Kidney (tissue), 14 donors: ENCODE measurements around the gene TMEM205. TPM values are rescaled to one million over a fixed set of nuclear protein-coding genes. Genes with fewer than 3 reads are reported as not detected.
A peak's percentile ranks its signal among the peaks of the same experiment; 100 is the strongest.

Experiments used
- DNase-seq, 5 donors: peaks; one replicate each; pipeline ENCODE4 v3.0.0-alpha.2; 2013 to 2020
- FAIRE-seq: peaks from 2 replicates; lab custom pipeline; 2012; peaks lifted over from hg19 to GRCh38; lab: Jason Lieb, UNC
- H3K27ac ChIP-seq, 2 donors: one replicate each; pipeline ENCODE4 v1.7.0; 2013; ENCODE audit warnings: low read depth in 2 of 2, low read length in 2 of 2, inconsistent platforms in 1 of 2
- H3K27me3 ChIP-seq: one replicate; pipeline ENCODE4 v1.7.1; 2013; ENCODE audit warnings: low read length, inconsistent platforms; ENCODE audit not compliant: control insufficient read depth, insufficient read depth
- H3K36me3 ChIP-seq, 3 donors: one replicate each; pipeline versions ENCODE4 v1.7.0 to v1.7.1; 2013; ENCODE audit warnings: low read length in 3 of 3, control low read depth in 1 of 3, inconsistent platforms in 1 of 3; ENCODE audit not compliant: insufficient read depth in 3 of 3, control insufficient read depth in 2 of 3
- H3K4me1 ChIP-seq, 3 donors: one replicate each; pipeline versions ENCODE4 v1.7.0 to v1.7.1; 2013; ENCODE audit warnings: low read length in 3 of 3, inconsistent platforms in 1 of 3, low read depth in 1 of 3; ENCODE audit not compliant: control insufficient read depth in 2 of 3, insufficient read depth in 2 of 3
- H3K4me3 ChIP-seq, 3 donors: one replicate each; pipeline versions ENCODE4 v1.7.0 to v1.8.1; 2013; ENCODE audit warnings: low read length in 3 of 3, control low read depth in 1 of 3, inconsistent platforms in 1 of 3
- H3K9ac ChIP-seq, 3 donors: one replicate each; pipeline versions ENCODE4 v1.7.0 to v1.7.1; 2013; ENCODE audit warnings: low read length in 3 of 3, control low read depth in 1 of 3, inconsistent platforms in 1 of 3
- H3K9me3 ChIP-seq, 3 donors: one replicate each; pipeline versions ENCODE4 v1.7.0 to v1.7.1; 2013; ENCODE audit warnings: low read length in 3 of 3, control low read depth in 1 of 3, inconsistent platforms in 1 of 3; ENCODE audit not compliant: control insufficient read depth in 2 of 3, insufficient read depth in 1 of 3
- intact Hi-C: fragments of 100-400 bp; cut with DNase I; formaldehyde crosslinking; loops from one replicate; pipeline ENCODE4 v1.11.1; 2022
- polyA plus RNA-seq: library from polyadenylated mRNA; stranded (reverse); fragments of 350-450 nt; fragmentation: Illumina TruSeq; extraction: RNeasy Lipid Tissue Mini Kit (QIAGEN cat#74804); gene quantifications from one replicate; pipeline ENCODE4 v1.2.3, GENCODE V29; 2014; ENCODE audit warnings: low read depth, low replicate concordance; ENCODE audit not compliant: insufficient read depth
- total RNA-seq: library from RNA; stranded (reverse); fragmentation: NEBNext Ultra II Directional; extraction: Animal tissue kit (Norgen Biotek cat#: 25700); gene quantifications from one replicate; pipeline ENCODE4 v1.2.1, GENCODE V29; 2021
- TF ChIP-seq, protein P1 (sequence below): IDR thresholded peaks from 3 replicates; pipeline ENCODE4 v1.5.1; 2012; ENCODE audit warnings: mild to moderate bottlenecking, moderate library complexity, borderline replicate concordance; ENCODE audit not compliant: insufficient read depth; ENCODE audit errors: extremely low read depth
- donor health status: control.
- donor health status: control.
- donor health status: control.
- donor health status: control.
- donor health status: control.
- donor health status: DM: yes; HTN: yes; CAD: no.
- donor health status: Normal renal cell carcinoma (clear cell type).

The TMEM205 gene
- total and polyA plus RNA-seq, 2 donors from 2014 or later = 150 to 417 TPM

DNA sequence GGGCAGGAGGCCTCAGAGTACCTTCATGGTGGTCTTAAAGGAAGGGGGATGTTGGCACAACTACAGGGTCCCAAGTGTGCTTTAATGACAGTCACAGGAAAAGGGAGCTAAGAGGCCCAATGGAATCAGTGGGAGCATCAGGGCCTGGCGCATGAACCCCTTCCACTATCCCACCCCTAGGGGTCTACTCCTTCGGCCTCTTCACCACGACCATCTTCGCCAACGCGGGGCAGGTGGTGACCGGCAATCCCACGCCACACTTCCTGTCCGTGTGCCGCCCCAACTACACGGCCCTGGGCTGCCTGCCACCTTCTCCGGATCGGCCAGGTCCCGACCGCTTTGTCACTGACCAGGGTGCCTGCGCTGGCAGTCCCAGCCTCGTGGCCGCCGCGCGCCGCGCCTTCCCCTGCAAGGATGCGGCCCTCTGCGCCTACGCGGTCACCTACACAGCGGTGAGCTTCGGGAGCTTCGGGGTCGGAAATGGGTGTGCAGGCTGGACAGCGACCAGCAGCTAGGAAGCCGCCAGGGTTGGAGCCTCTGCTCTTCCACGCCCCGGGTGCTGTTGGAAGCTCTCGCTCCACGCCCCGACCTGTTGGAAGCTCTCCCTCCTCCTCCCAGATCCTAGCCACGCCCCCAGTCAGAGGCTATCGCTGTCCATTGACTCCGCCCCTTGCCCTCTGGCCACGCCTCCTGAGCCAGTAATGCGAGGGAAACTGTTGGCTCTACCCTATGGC is 15.1 kb upstream of the TMEM205 start:
- Histone ChIP-seq H3K27me3 (no peaks in the 10 kb centered on the region), H3K9me3 (no peaks in the 10 kb centered on the region), H3K27ac (no peak overlapping the region), H3K9ac (no peak overlapping the region), H3K4me1 (peaks cover 0 to 2% (median 0%) of the 10 kb centered on the region in 3 donors), H3K4me3 (no peak overlapping the region), H3K36me3 (no peaks in the 10 kb centered on the region)
- DNase-seq = peak in 4 of 5 donors; percentile 87 to 92 (median 88)
- no peak for FAIRE-seq
- TF ChIP-seq, protein P1, sequence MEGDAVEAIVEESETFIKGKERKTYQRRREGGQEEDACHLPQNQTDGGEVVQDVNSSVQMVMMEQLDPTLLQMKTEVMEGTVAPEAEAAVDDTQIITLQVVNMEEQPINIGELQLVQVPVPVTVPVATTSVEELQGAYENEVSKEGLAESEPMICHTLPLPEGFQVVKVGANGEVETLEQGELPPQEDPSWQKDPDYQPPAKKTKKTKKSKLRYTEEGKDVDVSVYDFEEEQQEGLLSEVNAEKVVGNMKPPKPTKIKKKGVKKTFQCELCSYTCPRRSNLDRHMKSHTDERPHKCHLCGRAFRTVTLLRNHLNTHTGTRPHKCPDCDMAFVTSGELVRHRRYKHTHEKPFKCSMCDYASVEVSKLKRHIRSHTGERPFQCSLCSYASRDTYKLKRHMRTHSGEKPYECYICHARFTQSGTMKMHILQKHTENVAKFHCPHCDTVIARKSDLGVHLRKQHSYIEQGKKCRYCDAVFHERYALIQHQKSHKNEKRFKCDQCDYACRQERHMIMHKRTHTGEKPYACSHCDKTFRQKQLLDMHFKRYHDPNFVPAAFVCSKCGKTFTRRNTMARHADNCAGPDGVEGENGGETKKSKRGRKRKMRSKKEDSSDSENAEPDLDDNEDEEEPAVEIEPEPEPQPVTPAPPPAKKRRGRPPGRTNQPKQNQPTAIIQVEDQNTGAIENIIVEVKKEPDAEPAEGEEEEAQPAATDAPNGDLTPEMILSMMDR = no peak
- intact Hi-C loops = no loop called here

DNA sequence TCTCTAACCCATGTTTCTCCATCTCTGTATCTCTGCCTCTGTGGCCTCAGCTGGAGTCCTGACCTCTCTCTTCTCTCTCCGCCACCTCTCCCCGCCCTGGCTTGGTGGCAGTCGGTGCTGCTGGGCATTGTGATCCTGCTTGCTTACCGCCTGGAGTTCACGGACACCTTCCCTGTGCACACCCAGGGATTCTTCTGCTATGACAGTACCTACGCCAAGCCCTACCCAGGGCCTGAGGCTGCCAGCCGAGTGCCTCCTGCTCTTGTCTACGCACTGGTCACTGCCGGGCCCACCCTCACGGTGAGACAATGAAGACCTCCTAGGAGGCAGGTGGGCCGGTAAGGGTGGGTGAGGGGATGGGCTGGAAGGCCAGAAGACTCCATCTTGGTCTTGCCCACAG is 13.4 kb upstream of the TMEM205 start:
- H3K4me3 ChIP-seq = no peak overlapping the region
- DNase-seq (no peak), FAIRE-seq (no peak)
- no peaks in the 10 kb centered on the region for H3K36me3 ChIP-seq
- intact Hi-C loops = no loop called here
- TF ChIP-seq, protein P1 = no peak
- H3K9ac ChIP-seq = no peak overlapping the region
- H3K27me3 ChIP-seq = peaks cover 2% of the 10 kb centered on the region
- no peaks in the 10 kb centered on the region for H3K9me3 ChIP-seq
- H3K4me1 ChIP-seq = peaks cover 3 to 8% (median 4%) of the 10 kb centered on the region in 3 donors
- H3K27ac ChIP-seq = no peak overlapping the region

DNA sequence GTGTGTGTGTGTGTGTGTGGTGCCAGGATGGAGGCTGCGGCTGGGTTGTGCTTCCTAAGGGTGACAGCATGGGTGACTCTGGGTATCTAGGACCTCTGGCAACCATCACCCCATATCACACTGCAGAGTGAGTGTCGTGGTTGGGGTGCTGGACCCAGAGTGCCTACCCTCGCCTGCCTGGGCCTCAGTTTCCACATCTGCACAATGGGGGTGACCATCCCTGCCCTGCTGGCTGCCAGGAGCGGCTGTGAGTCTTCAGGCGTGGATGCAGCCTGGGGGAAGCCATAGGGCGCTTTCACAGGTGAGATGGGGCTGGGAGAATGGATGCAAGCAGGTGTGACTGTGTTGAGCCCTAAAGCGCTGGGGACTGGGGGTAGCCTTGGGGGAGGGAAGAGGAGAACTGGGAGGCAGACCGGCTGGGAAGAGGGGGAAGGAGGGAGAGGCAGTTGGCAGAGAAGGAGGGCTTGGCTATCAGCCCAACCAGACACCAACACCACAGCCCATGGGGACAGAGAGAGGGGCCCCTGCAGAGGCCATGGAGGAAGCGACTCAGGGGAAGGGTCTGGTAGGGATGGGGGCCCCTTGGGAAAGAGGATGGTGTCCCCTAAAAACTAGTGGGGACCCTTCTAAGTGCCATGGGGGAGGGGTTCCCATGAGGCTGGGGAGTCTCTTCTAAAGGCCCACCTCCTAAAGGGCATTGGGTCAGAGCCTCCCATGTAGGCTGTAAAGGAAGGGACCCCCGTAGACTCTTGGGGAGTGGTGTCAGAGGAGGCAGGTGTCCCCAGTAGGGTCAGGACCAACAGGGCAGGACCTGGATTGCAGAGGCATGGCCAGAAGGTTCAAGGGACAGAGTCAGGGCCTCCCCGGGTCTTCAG is 10.8 kb upstream of the TMEM205 start:
- H3K4me1 ChIP-seq = peaks cover 3 to 8% (median 4%) of the 10 kb centered on the region in 3 donors
- H3K9me3 ChIP-seq = no peaks in the 10 kb centered on the region
- FAIRE-seq (no peak), DNase-seq (no peak)
- no peaks in the 10 kb centered on the region for H3K36me3 ChIP-seq
- intact Hi-C loops = no loop called here
- H3K9ac ChIP-seq = no peak overlapping the region
- TF ChIP-seq, protein P1 = no peak
- no peak overlapping the region for H3K4me3 ChIP-seq
- no peak overlapping the region for H3K27ac ChIP-seq
- peaks cover 2% of the 10 kb centered on the region for H3K27me3 ChIP-seq
